GM23248 (cell line): ENCODE data around the gene SCAF4. TPM values are rescaled to one million over a fixed set of nuclear protein-coding genes. Genes with fewer than 3 reads are reported as not detected.

Source experiments
- DNase-seq: peaks from one replicate; pipeline ENCODE4 v3.0.0-alpha.2; 2015
- H2AFZ ChIP-seq: fragments of 200-600 bp; sonication (generic); 2 replicates; pipeline ENCODE4 v1.6.1; 2016; ENCODE audit warnings: antibody characterized with exemption
- H3F3A ChIP-seq: fragments of 200-600 bp; sonication (generic); 2 replicates; pipeline ENCODE4 v1.6.1; 2016; ENCODE audit warnings: mild to moderate bottlenecking, antibody characterized with exemption, mixed run types; ENCODE audit not compliant: insufficient read depth
- H3K27ac ChIP-seq: fragments of 200-600 bp; sonication (generic); 2 replicates; pipeline ENCODE4 v1.5.1; 2016; ENCODE audit warnings: mild to moderate bottlenecking
- H3K27me3 ChIP-seq: fragments of 200-600 bp; sonication (generic); replicated peaks from 2 replicates; pipeline ENCODE4 v1.6.1; 2016; ENCODE audit warnings: mild to moderate bottlenecking; ENCODE audit not compliant: insufficient read depth
- H3K36me3 ChIP-seq: fragments of 200-600 bp; sonication (generic); 2 replicates; pipeline ENCODE4 v1.6.1; 2016; ENCODE audit warnings: low read depth, mild to moderate bottlenecking
- H3K4me1 ChIP-seq: fragments of 200-600 bp; sonication (generic); 2 replicates; pipeline ENCODE4 v1.6.1; 2016; ENCODE audit warnings: mild to moderate bottlenecking; ENCODE audit not compliant: insufficient read depth
- H3K4me2 ChIP-seq: fragments of 200-600 bp; sonication (generic); one replicate; pipeline ENCODE4 v1.6.1; 2016; ENCODE audit warnings: mild to moderate bottlenecking; ENCODE audit not compliant: unreplicated experiment
- H3K4me3 ChIP-seq: fragments of 200-600 bp; sonication (generic); 2 replicates; pipeline ENCODE4 v1.5.1; 2016; ENCODE audit warnings: mild to moderate bottlenecking
- H3K79me2 ChIP-seq: fragments of 200-600 bp; sonication (generic); 2 replicates; pipeline ENCODE4 v1.6.1; 2016; ENCODE audit warnings: mild to moderate bottlenecking; ENCODE audit not compliant: insufficient read depth
- H3K9ac ChIP-seq: fragments of 200-600 bp; sonication (generic); 2 replicates; pipeline ENCODE4 v1.6.1; 2016; ENCODE audit warnings: mild to moderate bottlenecking
- H3K9me2 ChIP-seq: fragments of 200-600 bp; sonication (generic); 2 replicates; pipeline ENCODE4 v1.6.1; 2016; ENCODE audit warnings: mixed run types, mild to moderate bottlenecking, moderate library complexity; ENCODE audit not compliant: insufficient read depth
- H3K9me3 ChIP-seq: fragments of 200-600 bp; sonication (generic); one replicate; pipeline ENCODE4 v1.6.1; 2017; ENCODE audit warnings: low read depth
- H4K20me1 ChIP-seq: fragments of 200-600 bp; sonication (generic); 2 replicates; pipeline ENCODE4 v1.6.0; 2016; ENCODE audit not compliant: insufficient read depth
- EZH2 ChIP-seq: fragments of 200-600 bp; sonication (generic); IDR thresholded peaks from 2 replicates; pipeline ENCODE4 v1.6.1; 2018; ENCODE audit warnings: antibody characterized with exemption, mild to moderate bottlenecking; ENCODE audit not compliant: insufficient read depth, poor library complexity, severe bottlenecking
- EZH2phosphoT487 ChIP-seq: fragments of 200-600 bp; sonication (generic); IDR thresholded peaks from 2 replicates; pipeline ENCODE4 v1.6.1; 2018; ENCODE audit warnings: antibody characterized with exemption, moderate library complexity, mild to moderate bottlenecking, low read depth; ENCODE audit not compliant: insufficient read depth
- WGBS, 2 experiments: methylation state at CpG; one replicate each; pipeline ENCODE4 v1.1.6; 2015 to 2017; ENCODE audit warnings: low lambda C conversion rate in 2 of 2, low coverage in 1 of 2; ENCODE audit errors: missing lambda C conversion rate in 2 of 2; 5-methylcytosine and 5-hydroxymethylcytosine counted together
- in situ Hi-C: fragments of 300-500 bp; cut with MboI; formaldehyde crosslinking; loops from 2 replicates; pipeline ENCODE4 v1.15.0; 2020
- polyA plus RNA-seq: library from polyadenylated mRNA; unstranded; fragments of >200 nt; fragmentation: Nextera tagmentation; extraction: Ambion mirVana; gene quantifications from 2 replicates; pipeline ENCODE4 v1.2.1, GENCODE V29; 2016
- small RNA-seq: library from RNA; depleted of rRNA; stranded (forward); fragments of <200 nt; gene quantifications from one replicate; pipeline ENCODE3, GENCODE V24; 2014; ENCODE audit warnings: low read depth, low replicate concordance
- total RNA-seq: library from RNA; depleted of rRNA; stranded (reverse); fragments of >200 nt; shearing (Covaris generic); gene quantifications from 2 replicates; pipeline ENCODE4 v1.2.3, GENCODE V29; 2014; rRNA removed

The SCAF4 gene
- total and polyA plus RNA-seq, 2 experiments from 2014 or later: 3.2 to 19.4 TPM

- Histone ChIP-seq H3K79me2 (no peaks in the 10 kb centered on the region), H3K4me2 (no peak overlapping the region), H3K27me3 (no peaks in the 10 kb centered on the region), H4K20me1 (no peaks in the 10 kb centered on the region), H2AFZ (no peak overlapping the region), H3K4me3 (no peak overlapping the region), H3K27ac (no peak overlapping the region), H3K36me3 (no peaks in the 10 kb centered on the region), H3K9me2 (no peaks in the 10 kb centered on the region), H3F3A (no peaks in the 10 kb centered on the region), H3K9ac (no peak overlapping the region), H3K9me3 (no peaks in the 10 kb centered on the region), H3K4me1 (no peaks in the 10 kb centered on the region)
- TF ChIP-seq EZH2phosphoT487 (no peak), EZH2 (no peak)
- in situ Hi-C loops: no loop called here
- 76 to 80% methylated on average over 11 of the region's 11 CpGs for WGBS, 2 experiments
- DNase-seq: no peak
Measured at GRCh38 chr21:31624961-31625491, 106.9 kb downstream of the SCAF4 start.

- no peak for TF ChIP-seq EZH2phosphoT487
- no peak for TF ChIP-seq EZH2
- no peak for DNase-seq
- Histone ChIP-seq H3K27ac (no peak overlapping the region), H3K4me3 (no peak overlapping the region), H3K4me1 (no peaks in the 10 kb centered on the region), H3K9me2 (no peaks in the 10 kb centered on the region), H3K27me3 (no peaks in the 10 kb centered on the region), H3K4me2 (no peak overlapping the region), H3K9ac (no peak overlapping the region), H4K20me1 (no peaks in the 10 kb centered on the region), H3K9me3 (no peaks in the 10 kb centered on the region), H3F3A (no peaks in the 10 kb centered on the region), H3K36me3 (no peaks in the 10 kb centered on the region), H3K79me2 (no peaks in the 10 kb centered on the region), H2AFZ (no peak overlapping the region)
- in situ Hi-C loops: no loop called here
- 31 to 33% methylated on average over 3 of the region's 3 CpGs for WGBS, 2 experiments
Measured at GRCh38 chr21:31624181-31624580, 107.7 kb downstream of the SCAF4 start.

- DNase-seq: no peak
- in situ Hi-C loops: no loop called here
- TF ChIP-seq EZH2 (no peak), EZH2phosphoT487 (no peak)
- H3K9me3 ChIP-seq: no peaks in the 10 kb centered on the region
- H3K27me3 ChIP-seq: no peaks in the 10 kb centered on the region
- H4K20me1 ChIP-seq: no peaks in the 10 kb centered on the region
- H3F3A ChIP-seq: no peaks in the 10 kb centered on the region
- no peak overlapping the region for H3K9ac ChIP-seq
- H3K4me2 ChIP-seq: no peak overlapping the region
- no peak overlapping the region for H2AFZ ChIP-seq
- no peaks in the 10 kb centered on the region for H3K9me2 ChIP-seq
- H3K79me2 ChIP-seq: no peaks in the 10 kb centered on the region
- 56 to 64% methylated on average over 6 of the region's 6 CpGs for WGBS, 2 experiments
- H3K36me3 ChIP-seq: no peaks in the 10 kb centered on the region
- H3K27ac ChIP-seq: no peak overlapping the region
- H3K4me1 ChIP-seq: no peaks in the 10 kb centered on the region
- H3K4me3 ChIP-seq: no peak overlapping the region
Measured at GRCh38 chr21:31623664-31624063, 108.3 kb downstream of the SCAF4 start.

GRCh38 chr21:31622397-31622796 lies 109.5 kb downstream of the SCAF4 start:
- in situ Hi-C loops: no loop called here
- no peaks in the 10 kb centered on the region for H3K9me2 ChIP-seq

More at GRCh38 chr21:31622397-31622796, 109.5 kb downstream of the SCAF4 start:
- Histone ChIP-seq H3K27ac (no peak overlapping the region), H3F3A (no peaks in the 10 kb centered on the region), H3K4me1 (no peaks in the 10 kb centered on the region), H3K9me3 (no peaks in the 10 kb centered on the region), H4K20me1 (no peaks in the 10 kb centered on the region), H3K9ac (no peak overlapping the region), H3K4me2 (no peak overlapping the region), H3K4me3 (no peak overlapping the region), H2AFZ (no peak overlapping the region), H3K79me2 (no peaks in the 10 kb centered on the region), H3K27me3 (no peaks in the 10 kb centered on the region), H3K36me3 (no peaks in the 10 kb centered on the region)
- WGBS, 2 experiments: 50 to 52% methylated on average over 3 of the region's 3 CpGs
- DNase-seq: no peak
- TF ChIP-seq EZH2: no peak
- no peak for TF ChIP-seq EZH2phosphoT487

Small RNA genes lying within 50 kb of the gene (small RNA-seq; reads per million reads assigned to genes)
- not detected for gene RF01241

Other genes starting within 250 kb of the SCAF4 start
- 178 and 185 TPM in 2 replicates for gene SOD1, start 72.4 kb downstream of the SCAF4 start, total RNA-seq
- gene SOD1, start 72.4 kb downstream of the SCAF4 start, polyA plus RNA-seq: 334 and 350 TPM in 2 replicates
- gene HUNK, start 140.9 kb upstream of the SCAF4 start, total RNA-seq: 1.3 and 2.5 TPM in 2 replicates
- gene HUNK, start 140.9 kb upstream of the SCAF4 start, polyA plus RNA-seq: 0.30 and 0.32 TPM in 2 replicates